ENCODE results near the gene CCT5.
A peak's percentile ranks its signal among the peaks of the same experiment; 100 is the strongest.
"Not testable (repeated sequence)": the region's sequence is repeated elsewhere in the genome, so short reads cannot be mapped to it uniquely, and the experiment has no call there.

CCT5 gene

GRCh38 chr5:10301842-10302610, 51.9 kb downstream of the CCT5 start:
- DNase-seq (ENCODE audit: low spot score), result no peak

GRCh38 chr5:10303201-10303600, 53.1 kb downstream of the CCT5 start:
- no peak for DNase-seq (ENCODE audit: low spot score)

- no peak for DNase-seq (ENCODE audit: low spot score)
These were observed 53.7 kb downstream of the CCT5 start for GRCh38 chr5:10303699-10304170.

DNA sequence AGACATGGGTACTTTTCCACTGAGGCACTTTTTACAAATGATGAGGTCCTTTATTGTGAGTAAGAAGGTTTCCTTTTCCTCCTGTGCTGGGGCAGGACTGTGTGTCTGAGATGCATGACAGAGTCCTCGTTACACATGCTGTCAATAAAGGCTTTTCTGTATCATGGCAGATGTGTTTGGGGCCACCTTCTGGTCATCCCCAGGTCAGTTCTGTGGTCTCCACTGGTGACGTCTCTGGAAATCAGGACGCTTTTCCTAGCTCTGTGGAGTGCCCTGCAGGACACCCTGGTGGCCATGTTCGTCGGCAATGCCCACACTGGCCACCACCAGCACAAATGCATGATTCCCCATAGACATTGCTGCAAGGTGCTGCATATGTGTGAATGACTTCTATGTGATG, 54.9 kb downstream of the CCT5 start:
- no peak for DNase-seq (ENCODE audit: low spot score)

DNA sequence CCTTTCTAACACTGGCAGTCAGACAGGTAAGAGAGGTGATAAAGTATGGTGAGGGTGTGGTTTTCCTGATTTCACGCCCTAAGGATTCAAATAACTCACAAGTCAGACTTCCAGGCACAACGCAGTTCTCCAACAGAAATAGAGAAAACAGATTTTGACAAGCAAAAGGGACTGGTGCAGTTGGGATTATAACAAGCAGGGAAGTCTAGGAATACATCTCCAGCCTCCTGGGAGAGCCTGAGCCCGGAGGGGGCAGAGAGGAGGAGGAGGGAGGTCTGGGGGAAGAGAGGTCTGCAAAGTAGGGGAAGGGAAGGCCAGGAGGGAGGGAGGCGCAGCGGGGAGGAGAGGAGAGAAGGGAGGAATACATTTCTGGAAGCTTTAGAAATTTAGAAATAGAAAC, 56.0 kb downstream of the CCT5 start:
- DNase-seq (ENCODE audit: low spot score), result no peak

DNA sequence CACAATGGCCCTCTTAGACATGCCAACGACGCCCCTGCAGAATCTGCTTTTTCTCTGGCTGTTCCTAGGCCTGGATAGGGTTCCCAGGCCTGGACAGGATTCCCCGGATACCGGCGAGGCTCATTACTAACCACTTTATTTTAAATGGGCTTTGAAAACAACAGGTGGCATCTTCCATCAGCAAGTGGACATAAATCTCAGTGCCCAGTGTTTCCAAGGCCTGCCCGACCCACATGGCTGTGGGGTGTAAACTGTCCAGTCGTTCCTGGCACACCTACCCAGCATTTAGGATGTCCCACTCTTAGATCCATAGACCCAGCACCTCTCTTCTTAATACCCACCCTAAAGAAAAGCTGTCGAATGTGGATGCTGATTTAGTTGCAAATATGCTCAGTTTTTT, 56.7 kb downstream of the CCT5 start:
- DNase-seq (ENCODE audit: low spot score), result no peak

- peak; percentile 73 for DNase-seq (ENCODE audit: low spot score)
These were observed 57.4 kb downstream of the CCT5 start, which contains the start of gene CMBL for GRCh38 chr5:10307206-10308148. TSS of gene CMBL (minus strand) at chr5:10307902. CDS start at chr5:10290762, 17,140 bp downstream.

DNA sequence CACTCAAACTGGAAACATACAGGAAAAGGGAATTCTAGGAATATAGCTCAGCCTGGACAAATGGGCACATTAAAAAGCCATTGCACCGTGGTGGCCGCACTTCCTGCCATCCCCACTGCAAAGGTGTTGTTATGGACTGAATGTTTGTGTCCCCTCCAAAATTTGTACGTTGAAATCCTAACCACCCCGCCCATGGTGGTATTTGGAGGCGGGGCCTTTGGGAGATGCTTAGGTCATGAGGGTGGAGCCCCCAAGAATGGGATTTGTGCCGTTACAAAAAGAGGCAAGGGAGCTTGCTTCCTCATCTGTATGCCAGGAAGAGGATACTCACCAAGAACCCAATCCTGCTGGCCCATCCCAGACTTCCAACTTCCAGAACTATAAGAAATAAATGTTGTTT, 58.8 kb downstream of the CCT5 start:
- DNase-seq (ENCODE audit: low spot score), result no peak

GRCh38 chr5:10310066-10310779, 60.1 kb downstream of the CCT5 start:
- DNase-seq (ENCODE audit: low spot score), result no peak

GRCh38 chr5:10310835-10311570, 60.9 kb downstream of the CCT5 start:
- not testable (repeated sequence) for DNase-seq (ENCODE audit: low spot score)

DNA sequence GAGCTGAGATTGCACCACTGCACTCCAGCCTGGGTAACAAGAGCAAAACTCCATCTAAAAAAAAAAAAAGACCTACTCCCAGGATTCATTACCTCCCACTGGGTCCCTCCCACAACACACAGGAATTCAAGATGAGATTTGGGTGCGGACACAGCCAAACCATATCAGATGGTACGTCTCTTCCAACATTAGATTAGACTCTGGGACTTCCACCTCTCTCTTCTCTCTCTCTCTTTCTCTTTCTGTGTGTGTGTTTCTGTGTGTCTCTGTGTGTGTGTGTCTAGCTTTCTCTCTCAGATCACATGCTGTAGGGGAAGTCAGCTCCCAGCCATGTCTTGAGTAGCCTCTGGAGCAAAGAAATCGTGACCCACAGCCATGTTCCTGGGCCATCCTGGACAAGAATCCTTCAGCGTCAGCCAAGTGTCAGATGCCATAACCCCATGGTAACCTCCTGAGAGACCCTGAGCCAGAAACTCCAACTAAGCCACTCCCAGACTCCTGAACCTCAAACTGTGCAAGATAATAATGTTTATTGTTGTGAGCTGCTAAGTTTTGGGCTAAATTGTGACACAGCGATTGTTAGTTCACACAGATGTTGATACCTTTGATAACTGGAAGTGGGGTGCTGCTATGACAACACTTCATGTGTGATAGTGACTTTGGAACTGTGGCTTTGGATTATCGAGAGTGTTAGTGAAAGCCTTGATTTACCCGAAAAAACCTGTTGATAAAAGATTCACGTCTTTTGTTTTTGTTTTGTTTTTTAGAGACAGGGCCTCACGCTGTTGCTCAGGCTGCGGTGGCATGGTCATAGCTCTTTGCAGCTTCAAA, 61.7 kb downstream of the CCT5 start:
- no peak for DNase-seq (ENCODE audit: low spot score)

DNA sequence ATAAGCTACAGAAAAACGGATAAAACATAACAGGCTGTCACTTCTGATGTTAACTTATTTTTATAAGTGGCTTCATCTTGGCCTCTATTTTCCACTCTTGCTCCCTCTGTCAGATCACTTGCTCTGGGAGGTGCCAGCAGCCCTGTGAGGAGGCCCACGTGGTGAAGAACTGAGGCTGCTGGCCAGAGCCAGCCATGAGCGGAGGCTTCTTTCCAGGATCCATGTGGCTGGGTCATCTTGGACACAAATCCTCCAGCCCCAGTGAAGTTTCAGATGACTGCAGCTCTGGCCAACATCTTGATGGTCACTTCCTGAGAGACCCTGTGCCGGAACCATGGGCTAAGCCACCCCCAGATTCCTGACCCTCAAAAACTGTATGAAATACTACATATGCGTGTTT, 65.1 kb downstream of the CCT5 start:
- no peak for DNase-seq (ENCODE audit: low spot score)
